H9 (cell line): ENCODE measurements around the gene PRX. TPM values are rescaled to one million over a fixed set of nuclear protein-coding genes. Genes with fewer than 3 reads are reported as not detected.
A peak's percentile ranks its signal among the peaks of the same experiment; 100 is the strongest.

Experiments used
- DNase-seq: peaks from one replicate; pipeline ENCODE4 v3.0.0-alpha.2; 2017
- H2AFZ ChIP-seq: one replicate; pipeline ENCODE4 v1.6.1; 2013; ENCODE audit warnings: mild to moderate bottlenecking, low read length, control low read depth, moderate library complexity
- H2AK5ac ChIP-seq: 2 replicates; pipeline ENCODE4 v1.6.1; 2013; ENCODE audit warnings: low read length, control low read depth, mixed read lengths; ENCODE audit not compliant: insufficient read length
- H2BK120ac ChIP-seq: one replicate; pipeline ENCODE4 v1.6.1; 2013; ENCODE audit warnings: low read depth, mild to moderate bottlenecking, low read length, control low read depth, inconsistent platforms; ENCODE audit not compliant: poor library complexity, severe bottlenecking
- H2BK12ac ChIP-seq: 2 replicates; pipeline ENCODE4 v1.6.1; 2013; ENCODE audit warnings: low read length, control low read depth, mixed read lengths, low read depth; ENCODE audit not compliant: insufficient read length
- H2BK15ac ChIP-seq: 2 replicates; pipeline ENCODE4 v1.6.1; 2013; ENCODE audit warnings: low read depth, low read length, control low read depth
- H2BK20ac ChIP-seq: one replicate; pipeline ENCODE4 v1.6.1; 2013; ENCODE audit warnings: low read depth, mild to moderate bottlenecking, low read length, control low read depth, inconsistent platforms; ENCODE audit not compliant: poor library complexity, severe bottlenecking
- H2BK5ac ChIP-seq: 2 replicates; pipeline ENCODE4 v1.6.1; 2013; ENCODE audit warnings: low read length, control low read depth, mixed read lengths; ENCODE audit not compliant: insufficient read length
- H3K14ac ChIP-seq: 2 replicates; pipeline ENCODE4 v1.6.1; 2013; ENCODE audit warnings: low read length, control low read depth; ENCODE audit not compliant: insufficient read depth
- H3K18ac ChIP-seq: 2 replicates; pipeline ENCODE4 v1.6.1; 2013; ENCODE audit warnings: low read depth, mild to moderate bottlenecking, mixed read lengths, low read length, control low read depth; ENCODE audit not compliant: insufficient read length
- H3K23ac ChIP-seq: 2 replicates; pipeline ENCODE4 v1.6.1; 2013; ENCODE audit warnings: low read length, control low read depth, mixed read lengths, low read depth; ENCODE audit not compliant: insufficient read length
- H3K23me2 ChIP-seq: 2 replicates; pipeline ENCODE4 v1.6.1; 2013; ENCODE audit warnings: low read depth, mild to moderate bottlenecking, mixed read lengths, low read length, control low read depth; ENCODE audit not compliant: insufficient read length, poor library complexity, severe bottlenecking
- H3K27ac ChIP-seq: 2 replicates; pipeline ENCODE4 v1.5.1; 2013; ENCODE audit warnings: low read length, control low read depth, mixed read lengths, low read depth; ENCODE audit not compliant: insufficient read length
- H3K27me3 ChIP-seq: 2 replicates; pipeline ENCODE4 v1.6.1; 2013; ENCODE audit warnings: low read length, control low read depth, inconsistent platforms; ENCODE audit not compliant: insufficient read depth
- H3K4ac ChIP-seq: 2 replicates; pipeline ENCODE4 v1.6.1; 2013; ENCODE audit warnings: low read depth, mild to moderate bottlenecking, control low read depth, inconsistent platforms, low read length, moderate library complexity
- H3K4me1 ChIP-seq: 2 replicates; pipeline ENCODE4 v1.6.1; 2013; ENCODE audit warnings: low read length, control low read depth, inconsistent platforms; ENCODE audit not compliant: insufficient read depth
- H3K4me2 ChIP-seq: 2 replicates; pipeline ENCODE4 v1.6.1; 2013; ENCODE audit warnings: low read length, control low read depth, mixed read lengths; ENCODE audit not compliant: insufficient read length, insufficient read depth
- H3K56ac ChIP-seq: 2 replicates; pipeline ENCODE4 v1.6.1; 2013; ENCODE audit warnings: low read depth, mild to moderate bottlenecking, mixed read lengths, low read length, control low read depth; ENCODE audit not compliant: insufficient read length
- H3K79me1 ChIP-seq: 2 replicates; pipeline ENCODE4 v1.6.1; 2013; ENCODE audit warnings: low read depth, mild to moderate bottlenecking, moderate library complexity, low read length, control low read depth, inconsistent platforms; ENCODE audit not compliant: insufficient read depth, poor library complexity, severe bottlenecking
- H3K79me2 ChIP-seq: 2 replicates; pipeline ENCODE4 v1.6.1; 2013; ENCODE audit warnings: low read length, control low read depth, inconsistent platforms; ENCODE audit not compliant: insufficient read depth
- H3K9ac ChIP-seq: 2 replicates; pipeline ENCODE4 v1.6.1; 2013; ENCODE audit warnings: low read length, control low read depth, mixed read lengths; ENCODE audit not compliant: insufficient read length; ENCODE audit errors: extremely low read depth
- H3K9me3 ChIP-seq: one replicate; pipeline ENCODE4 v1.6.1; 2013; ENCODE audit warnings: low read depth, low read length, inconsistent platforms; ENCODE audit not compliant: control insufficient read depth
- H3T11ph ChIP-seq: one replicate; pipeline ENCODE4 v1.6.1; 2013; ENCODE audit warnings: mild to moderate bottlenecking, low read length, control low read depth, inconsistent platforms
- H4K20me1 ChIP-seq: one replicate; pipeline ENCODE4 v1.6.1; 2013; ENCODE audit not compliant: control insufficient read depth, insufficient read length, insufficient read depth
- H4K5ac ChIP-seq: 2 replicates; pipeline ENCODE4 v1.6.1; 2013; ENCODE audit warnings: low read depth, mild to moderate bottlenecking, mixed read lengths, low read length, control low read depth; ENCODE audit not compliant: insufficient read length
- H4K8ac ChIP-seq: replicated peaks from 2 replicates; pipeline ENCODE4 v1.6.1; 2013; ENCODE audit warnings: low read length, control low read depth, mixed read lengths, low read depth; ENCODE audit not compliant: insufficient read length
- H4K91ac ChIP-seq: 2 replicates; pipeline ENCODE4 v1.6.1; 2013; ENCODE audit warnings: low read depth, mild to moderate bottlenecking, moderate library complexity, mixed read lengths, low read length, control low read depth; ENCODE audit not compliant: insufficient read length
- H3K27ac Mint-ChIP-seq, 3 experiments: 2 replicates in 2 of 3; 3 replicates in 1 of 3; pipeline ENCODE4 v1.8.0; 2020 to 2021; ENCODE audit warnings: mixed read lengths in 3 of 3, mild to moderate bottlenecking in 1 of 3, moderate library complexity in 1 of 3
- H3K27me3 Mint-ChIP-seq: 2 replicates; pipeline ENCODE4 v1.8.0; 2021; ENCODE audit warnings: low read depth, mild to moderate bottlenecking, moderate library complexity, mixed read lengths
- H3K36me3 Mint-ChIP-seq, 3 experiments: 2 replicates in 2 of 3; 3 replicates in 1 of 3; pipeline ENCODE4 v1.8.0; 2020 to 2021; ENCODE audit warnings: low read depth in 3 of 3, mixed read lengths in 3 of 3; ENCODE audit not compliant: insufficient read depth in 1 of 3
- H3K4me1 Mint-ChIP-seq, 2 experiments: 2 replicates each; pipeline ENCODE4 v1.8.0; 2020; ENCODE audit warnings: mixed read lengths in 2 of 2
- H3K4me3 Mint-ChIP-seq, 2 experiments: 2 replicates in 1 of 2; 3 replicates in 1 of 2; pipeline ENCODE4 v1.8.0; 2020 to 2021; ENCODE audit warnings: mild to moderate bottlenecking in 2 of 2, mixed read lengths in 2 of 2, moderate library complexity in 1 of 2
- H3K9me3 Mint-ChIP-seq, 2 experiments: 2 replicates in 1 of 2; 3 replicates in 1 of 2; pipeline ENCODE4 v1.8.0; 2020; ENCODE audit warnings: mild to moderate bottlenecking in 2 of 2, mixed read lengths in 2 of 2, moderate library complexity in 1 of 2
- CTCF ChIP-seq: fragments of 200-600 bp; sonication (generic); conservative IDR thresholded peaks from 3 replicates; pipeline ENCODE4 v1.8.0; 2021; ENCODE audit warnings: antibody characterized with exemption, mild to moderate bottlenecking
- WGBS: extraction: QIAGEN DNeasy Blood & Tissue Kit; methylation state at CpG from one replicate; pipeline ENCODE4 v1.1.7; 2013; ENCODE audit warnings: missing lambda C conversion rate, low lambda C conversion rate, mixed read lengths; ENCODE audit not compliant: insufficient read length; ENCODE audit errors: extremely low coverage; 5-methylcytosine and 5-hydroxymethylcytosine counted together
- total RNA-seq: library from RNA; stranded (reverse); gene quantifications from 2 replicates; pipeline ENCODE4 v1.2.1, GENCODE V29; 2021

The PRX gene
- total RNA-seq, 1 experiment from 2014 or later, result 4.0 TPM

GRCh38 chr19:40362160-40362559, 51.0 kb downstream of the PRX start:
- H4K8ac ChIP-seq, result no peak overlapping the region
- no peak overlapping the region for H2BK20ac ChIP-seq
- Mint-ChIP-seq H3K9me3 (no peaks in the 10 kb centered on the region), H3K4me1 (peaks cover 15 to 22% of the 10 kb centered on the region in 2 experiments), H3K27me3 (no peaks in the 10 kb centered on the region; the same call in 1 of the 2 replicates), H3K36me3 (peaks cover 0 to 5% (median 4%) of the 10 kb centered on the region in 3 experiments; a peak in 4 of 7 replicates), H3K4me3 (no peak overlapping the region), H3K27ac (peak overlapping the region in 1 of 3 experiments; percentile 78; a peak in 3 of 7 replicates)
- H3K27me3 ChIP-seq, result no peaks in the 10 kb centered on the region
- no peak overlapping the region for H3K4me2 ChIP-seq
- no peak overlapping the region for H3K23ac ChIP-seq
- no peaks in the 10 kb centered on the region for H3K4me1 ChIP-seq
- H3K14ac ChIP-seq, result no peak overlapping the region
- H3K79me1 ChIP-seq, result no peaks in the 10 kb centered on the region
- H2BK12ac ChIP-seq, result no peak overlapping the region
- H3K27ac ChIP-seq, result no peak overlapping the region
- H2AFZ ChIP-seq, result no peak overlapping the region
- no peak overlapping the region for H4K5ac ChIP-seq
- H3K56ac ChIP-seq, result no peak overlapping the region
- H3K23me2 ChIP-seq, result peaks cover 7% of the 10 kb centered on the region
- H3K9me3 ChIP-seq, result no peaks in the 10 kb centered on the region
- no peak for DNase-seq
- TF ChIP-seq CTCF, result no peak
- H2AK5ac ChIP-seq, result no peak overlapping the region
- H3T11ph ChIP-seq, result no peak overlapping the region
- no peak overlapping the region for H2BK15ac ChIP-seq
- no peak overlapping the region for H2BK5ac ChIP-seq
- no peak overlapping the region for H3K18ac ChIP-seq
- H4K91ac ChIP-seq, result no peak overlapping the region
- no peak overlapping the region for H3K4ac ChIP-seq
- no peaks in the 10 kb centered on the region for H4K20me1 ChIP-seq
- no peak overlapping the region for H2BK120ac ChIP-seq
- H3K9ac ChIP-seq, result no peak overlapping the region
- WGBS, result no CpG with 5 or more reads among the region's 3 CpGs
- H3K79me2 ChIP-seq, result no peaks in the 10 kb centered on the region
